Mesendoderm (in vitro differentiated cells): ENCODE data around the gene TMTC2.

Source experiments
- DNase-seq: peaks from one replicate; pipeline ENCODE4 v3.0.0; 2013
- H2AK5ac ChIP-seq: 2 replicates; pipeline ENCODE4 v1.6.1; 2013; ENCODE audit warnings: low read length, inconsistent platforms
- H2BK120ac ChIP-seq: 2 replicates; pipeline ENCODE4 v1.6.1; 2013; ENCODE audit warnings: low read depth, mild to moderate bottlenecking, low read length, moderate library complexity, mixed read lengths
- H2BK15ac ChIP-seq: replicated peaks from 2 replicates; pipeline ENCODE4 v1.6.1; 2013; ENCODE audit warnings: low read depth, mild to moderate bottlenecking, moderate library complexity
- H2BK5ac ChIP-seq: 2 replicates; pipeline ENCODE4 v1.6.1; 2013; ENCODE audit warnings: low read length, inconsistent platforms
- H3K18ac ChIP-seq: 2 replicates; pipeline ENCODE4 v1.6.1; 2013; ENCODE audit warnings: mild to moderate bottlenecking, low read length, mixed read lengths
- H3K23ac ChIP-seq: one replicate; pipeline ENCODE4 v1.6.1; 2013; ENCODE audit warnings: low read length
- H3K27ac ChIP-seq: 2 replicates; pipeline ENCODE4 v1.5.1; 2013; ENCODE audit warnings: low read depth, mild to moderate bottlenecking, inconsistent platforms, low read length, moderate library complexity
- H3K27me3 ChIP-seq: 2 replicates; pipeline ENCODE4 v1.6.1; 2013; ENCODE audit warnings: low read length, control low read depth, mild to moderate bottlenecking, inconsistent platforms; ENCODE audit not compliant: insufficient read depth, poor library complexity
- H3K36me3 ChIP-seq: 2 replicates; pipeline ENCODE4 v1.6.1; 2013; ENCODE audit warnings: low read length, inconsistent platforms; ENCODE audit not compliant: control insufficient read depth, insufficient read depth
- H3K4ac ChIP-seq: one replicate; pipeline ENCODE4 v1.6.1; 2013; ENCODE audit warnings: low read depth, mild to moderate bottlenecking, low read length, moderate library complexity
- H3K4me1 ChIP-seq: 2 replicates; pipeline ENCODE4 v1.6.1; 2013; ENCODE audit warnings: low read depth, low read length, inconsistent platforms; ENCODE audit not compliant: control insufficient read depth
- H3K4me2 ChIP-seq: 2 replicates; pipeline ENCODE4 v1.6.1; 2013; ENCODE audit warnings: low read length
- H3K4me3 ChIP-seq: 2 replicates; pipeline ENCODE4 v1.5.1; 2013; ENCODE audit warnings: mild to moderate bottlenecking, low read length
- H3K56ac ChIP-seq: one replicate; pipeline ENCODE4 v1.6.1; 2013; ENCODE audit warnings: low read length
- H3K79me1 ChIP-seq: 2 replicates; pipeline ENCODE4 v1.6.1; 2013; ENCODE audit warnings: low read length, inconsistent platforms
- H3K79me2 ChIP-seq: 2 replicates; pipeline ENCODE4 v1.6.1; 2013; ENCODE audit warnings: mild to moderate bottlenecking, low read length; ENCODE audit not compliant: control insufficient read depth, insufficient read depth
- H3K9ac ChIP-seq: 2 replicates; pipeline ENCODE4 v1.6.1; 2013; ENCODE audit warnings: low read length, inconsistent platforms
- H4K5ac ChIP-seq: one replicate; pipeline ENCODE4 v1.6.1; 2013; ENCODE audit warnings: low read length
- H4K8ac ChIP-seq: one replicate; pipeline ENCODE4 v1.6.1; 2013; ENCODE audit warnings: low read depth, mild to moderate bottlenecking, control low read depth, low read length, moderate library complexity
- WGBS: extraction: QIAGEN DNeasy Blood & Tissue Kit; methylation state at CpG from one replicate; pipeline ENCODE4 v1.1.7; 2013; ENCODE audit warnings: low lambda C conversion rate, missing lambda C conversion rate; ENCODE audit not compliant: insufficient coverage; ENCODE audit errors: extremely low coverage; 5-methylcytosine and 5-hydroxymethylcytosine counted together

The TMTC2 gene

GRCh38 chr12:82749015-82749414 is 62.3 kb downstream of the TMTC2 start:
- no peaks in the 10 kb centered on the region for H3K27me3 ChIP-seq
- no peak overlapping the region for H3K9ac ChIP-seq
- H3K4me2 ChIP-seq: no peak overlapping the region
- H3K18ac ChIP-seq: no peak overlapping the region
- H3K36me3 ChIP-seq: no peaks in the 10 kb centered on the region
- H3K79me1 ChIP-seq: no peaks in the 10 kb centered on the region
- H3K4ac ChIP-seq: no peak overlapping the region
- no peak overlapping the region for H3K56ac ChIP-seq
- no peak overlapping the region for H2BK15ac ChIP-seq
- peaks cover 3% of the 10 kb centered on the region for H3K4me1 ChIP-seq
- no peaks in the 10 kb centered on the region for H3K79me2 ChIP-seq
- H3K4me3 ChIP-seq: no peak overlapping the region
- DNase-seq: no peak
- H3K23ac ChIP-seq: no peak overlapping the region
- no peak overlapping the region for H2BK120ac ChIP-seq
- H3K27ac ChIP-seq: no peak overlapping the region
- WGBS: no CpG with 5 or more reads among the region's 4 CpGs
- no peak overlapping the region for H4K5ac ChIP-seq
- H2AK5ac ChIP-seq: no peak overlapping the region
- no peak overlapping the region for H4K8ac ChIP-seq
- no peak overlapping the region for H2BK5ac ChIP-seq

- no peak overlapping the region for H4K5ac ChIP-seq
- no peaks in the 10 kb centered on the region for H3K79me1 ChIP-seq
- DNase-seq: no peak
- no peak overlapping the region for H3K4ac ChIP-seq
- no peaks in the 10 kb centered on the region for H3K36me3 ChIP-seq
- no peak overlapping the region for H2BK5ac ChIP-seq
- H3K27ac ChIP-seq: no peak overlapping the region
- no peak overlapping the region for H3K9ac ChIP-seq
- H3K79me2 ChIP-seq: no peaks in the 10 kb centered on the region
- no peaks in the 10 kb centered on the region for H3K27me3 ChIP-seq
- H2BK15ac ChIP-seq: peak overlapping the region; percentile 6
- H3K56ac ChIP-seq: no peak overlapping the region
- no peak overlapping the region for H4K8ac ChIP-seq
- peaks cover 2% of the 10 kb centered on the region for H3K4me1 ChIP-seq
- no peak overlapping the region for H3K4me2 ChIP-seq
- H3K18ac ChIP-seq: no peak overlapping the region
- H2AK5ac ChIP-seq: no peak overlapping the region
- H2BK120ac ChIP-seq: no peak overlapping the region
- no peak overlapping the region for H3K4me3 ChIP-seq
- H3K23ac ChIP-seq: no peak overlapping the region
These were observed 68.2 kb downstream of the TMTC2 start for GRCh38 chr12:82754856-82755255.

GRCh38 chr12:82756303-82756702 is 69.6 kb downstream of the TMTC2 start:
- Histone ChIP-seq H3K4me1 (peaks cover 2% of the 10 kb centered on the region), H3K79me1 (no peaks in the 10 kb centered on the region), H4K8ac (no peak overlapping the region), H3K9ac (no peak overlapping the region), H2BK15ac (no peak overlapping the region), H3K18ac (no peak overlapping the region), H3K36me3 (no peaks in the 10 kb centered on the region), H2BK120ac (no peak overlapping the region), H3K79me2 (no peaks in the 10 kb centered on the region), H2BK5ac (no peak overlapping the region), H3K27ac (no peak overlapping the region), H3K27me3 (no peaks in the 10 kb centered on the region), H2AK5ac (no peak overlapping the region), H3K4ac (no peak overlapping the region), H3K4me3 (no peak overlapping the region), H4K5ac (no peak overlapping the region), H3K4me2 (no peak overlapping the region), H3K23ac (no peak overlapping the region), H3K56ac (no peak overlapping the region)
- peak; percentile 92 for DNase-seq
- no CpG with 5 or more reads among the region's 2 CpGs for WGBS

- Histone ChIP-seq H2BK15ac (no peak overlapping the region), H3K27me3 (no peaks in the 10 kb centered on the region), H3K27ac (no peak overlapping the region), H3K18ac (no peak overlapping the region), H3K4me1 (peaks cover 2% of the 10 kb centered on the region), H3K23ac (no peak overlapping the region), H3K4me3 (no peak overlapping the region), H3K9ac (no peak overlapping the region), H3K79me1 (no peaks in the 10 kb centered on the region), H3K4ac (no peak overlapping the region), H2BK5ac (no peak overlapping the region), H3K79me2 (no peaks in the 10 kb centered on the region), H2AK5ac (no peak overlapping the region), H2BK120ac (no peak overlapping the region), H3K36me3 (no peaks in the 10 kb centered on the region), H4K5ac (no peak overlapping the region), H4K8ac (no peak overlapping the region), H3K4me2 (no peak overlapping the region), H3K56ac (no peak overlapping the region)
- DNase-seq: no peak
- no CpG with 5 or more reads among the region's 1 CpG for WGBS
These were observed 70.4 kb downstream of the TMTC2 start for GRCh38 chr12:82757059-82757458.

GRCh38 chr12:82757656-82758055 is 71.0 kb downstream of the TMTC2 start:
- Histone ChIP-seq H3K4me3 (no peak overlapping the region), H3K4me2 (no peak overlapping the region), H3K79me1 (no peaks in the 10 kb centered on the region), H2BK15ac (no peak overlapping the region), H4K5ac (no peak overlapping the region), H3K36me3 (no peaks in the 10 kb centered on the region), H3K4me1 (peaks cover 2% of the 10 kb centered on the region), H3K27me3 (no peaks in the 10 kb centered on the region), H3K27ac (no peak overlapping the region), H2AK5ac (no peak overlapping the region), H2BK5ac (no peak overlapping the region), H3K56ac (no peak overlapping the region), H3K9ac (no peak overlapping the region), H3K23ac (no peak overlapping the region), H2BK120ac (no peak overlapping the region), H3K79me2 (no peaks in the 10 kb centered on the region), H4K8ac (no peak overlapping the region), H3K4ac (no peak overlapping the region), H3K18ac (no peak overlapping the region)
- DNase-seq: peak; percentile 82
- WGBS: no CpG with 5 or more reads among the region's 1 CpG

- no peak overlapping the region for H4K5ac ChIP-seq
- H2BK120ac ChIP-seq: no peak overlapping the region
- no peak overlapping the region for H2BK5ac ChIP-seq
- H3K56ac ChIP-seq: no peak overlapping the region
- H2AK5ac ChIP-seq: no peak overlapping the region
- no peaks in the 10 kb centered on the region for H3K79me2 ChIP-seq
- H3K4me1 ChIP-seq: peaks cover 2% of the 10 kb centered on the region
- no peak overlapping the region for H3K4me3 ChIP-seq
- no peak for DNase-seq
- no peaks in the 10 kb centered on the region for H3K36me3 ChIP-seq
- no peak overlapping the region for H2BK15ac ChIP-seq
- no peak overlapping the region for H4K8ac ChIP-seq
- no peak overlapping the region for H3K4ac ChIP-seq
- no peaks in the 10 kb centered on the region for H3K27me3 ChIP-seq
- no peak overlapping the region for H3K27ac ChIP-seq
- no peaks in the 10 kb centered on the region for H3K79me1 ChIP-seq
- no peak overlapping the region for H3K18ac ChIP-seq
- WGBS: no CpG with 5 or more reads among the region's 3 CpGs
- H3K4me2 ChIP-seq: no peak overlapping the region
- no peak overlapping the region for H3K9ac ChIP-seq
- no peak overlapping the region for H3K23ac ChIP-seq
These were observed 72.1 kb downstream of the TMTC2 start for GRCh38 chr12:82758749-82759330.
